ENCODE results near the gene EDIL3. TPM values are rescaled to one million over a fixed set of nuclear protein-coding genes. Genes with fewer than 3 reads are reported as not detected.

EDIL3 gene
- total and polyA plus RNA-seq, 2 donors (not counting 1 experiment from before 2014, with no cell fraction given) = not detected

DNA sequence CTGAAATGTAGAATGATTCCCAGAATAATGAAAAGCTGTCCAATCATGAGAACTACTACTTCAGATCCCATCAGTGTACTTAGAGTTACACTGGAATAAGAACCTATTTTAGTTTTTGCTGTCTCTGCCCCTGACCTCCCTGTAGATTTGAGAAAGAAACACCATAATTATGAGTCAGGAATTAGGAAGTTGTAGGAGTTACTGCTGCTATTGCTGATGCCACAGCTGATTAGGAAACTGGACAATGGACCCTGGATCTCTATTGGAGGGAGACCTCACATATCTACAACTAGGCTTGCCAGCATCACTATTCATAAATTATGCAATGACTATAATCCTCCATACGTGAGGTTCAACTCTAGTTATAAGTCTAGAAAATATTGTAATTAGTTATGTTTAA, 48.8 kb upstream of the EDIL3 start:
- TF ChIP-seq, protein P1, sequence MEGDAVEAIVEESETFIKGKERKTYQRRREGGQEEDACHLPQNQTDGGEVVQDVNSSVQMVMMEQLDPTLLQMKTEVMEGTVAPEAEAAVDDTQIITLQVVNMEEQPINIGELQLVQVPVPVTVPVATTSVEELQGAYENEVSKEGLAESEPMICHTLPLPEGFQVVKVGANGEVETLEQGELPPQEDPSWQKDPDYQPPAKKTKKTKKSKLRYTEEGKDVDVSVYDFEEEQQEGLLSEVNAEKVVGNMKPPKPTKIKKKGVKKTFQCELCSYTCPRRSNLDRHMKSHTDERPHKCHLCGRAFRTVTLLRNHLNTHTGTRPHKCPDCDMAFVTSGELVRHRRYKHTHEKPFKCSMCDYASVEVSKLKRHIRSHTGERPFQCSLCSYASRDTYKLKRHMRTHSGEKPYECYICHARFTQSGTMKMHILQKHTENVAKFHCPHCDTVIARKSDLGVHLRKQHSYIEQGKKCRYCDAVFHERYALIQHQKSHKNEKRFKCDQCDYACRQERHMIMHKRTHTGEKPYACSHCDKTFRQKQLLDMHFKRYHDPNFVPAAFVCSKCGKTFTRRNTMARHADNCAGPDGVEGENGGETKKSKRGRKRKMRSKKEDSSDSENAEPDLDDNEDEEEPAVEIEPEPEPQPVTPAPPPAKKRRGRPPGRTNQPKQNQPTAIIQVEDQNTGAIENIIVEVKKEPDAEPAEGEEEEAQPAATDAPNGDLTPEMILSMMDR (IDR thresholded peaks at IDR 0.05) = no peak
- no peak for TF ChIP-seq EZH2 (IDR thresholded peaks at IDR 0.05; ENCODE audit: borderline replicate concordance, insufficient read depth, low read depth, low read length, poor library complexity, severe bottlenecking)
- H3K4me3 Mint-ChIP-seq = no peak overlapping the region
- intact Hi-C loops (cut with micrococcal nuclease) = no loop called here
- DNase-seq (no peak), ATAC-seq (ENCODE audit: low read depth) (no peak)
- Histone ChIP-seq H2AFZ (ENCODE audit: insufficient read depth, low read depth, low read length, poor library complexity, severe bottlenecking) (no peak overlapping the region), H4K20me1 (ENCODE audit: control insufficient read depth, insufficient read depth, low read length, poor library complexity, severe bottlenecking) (no peaks in the 10 kb centered on the region), H3K4me2 (replicated peaks; ENCODE audit: low read depth, low read length, poor library complexity, severe bottlenecking) (no peak overlapping the region), H3K79me2 (ENCODE audit: control insufficient read depth, insufficient read depth, low read length) (no peaks in the 10 kb centered on the region), H3K9ac (ENCODE audit: low read length) (no peak overlapping the region), H3K36me3 (replicated peaks in 1 of 2; ENCODE audit: control extremely low read depth in 1 of 2, control insufficient read depth in 1 of 2, extremely low read depth in 1 of 2, insufficient read depth in 2 of 2, low read length in 1 of 2) (no peaks in the 10 kb centered on the region), H3K4me3 (ENCODE audit: control extremely low read depth in 1 of 5, extremely low read depth in 1 of 5, insufficient read depth in 1 of 5, low read depth in 2 of 5, low read length in 4 of 5) (no peak overlapping the region), H3K9me3 (ENCODE audit: control extremely low read depth in 1 of 3, control insufficient read depth in 2 of 3, insufficient read depth in 1 of 3, low read length in 2 of 3) (peaks cover 0 to 6% (median 0%) of the 10 kb centered on the region in 3 donors), H3K27me3 (replicated peaks in 1 of 4; ENCODE audit: control extremely low read depth in 1 of 4, control insufficient read depth in 3 of 4, insufficient read depth in 4 of 4, low read length in 3 of 4) (no peaks in the 10 kb centered on the region), H3K4me1 (ENCODE audit: control insufficient read depth in 2 of 2, insufficient read depth in 2 of 2, low read length in 2 of 2) (no peaks in the 10 kb centered on the region), H3K27ac (ENCODE audit: low read length in 2 of 2) (no peak overlapping the region)
- POLR2A ChIA-PET = no interaction called here
- no peaks in the 10 kb centered on the region for H3K27me3 Mint-ChIP-seq
- H3K4me1 Mint-ChIP-seq = no peaks in the 10 kb centered on the region
- no peak overlapping the region for H3K27ac Mint-ChIP-seq
- H3K9me3 Mint-ChIP-seq (ENCODE audit: insufficient read depth) = no peaks in the 10 kb centered on the region
- CTCF ChIA-PET = no interaction called here
- no CpG with 5 or more reads among the region's 1 CpG for WGBS (ENCODE audit: insufficient coverage)

DNA sequence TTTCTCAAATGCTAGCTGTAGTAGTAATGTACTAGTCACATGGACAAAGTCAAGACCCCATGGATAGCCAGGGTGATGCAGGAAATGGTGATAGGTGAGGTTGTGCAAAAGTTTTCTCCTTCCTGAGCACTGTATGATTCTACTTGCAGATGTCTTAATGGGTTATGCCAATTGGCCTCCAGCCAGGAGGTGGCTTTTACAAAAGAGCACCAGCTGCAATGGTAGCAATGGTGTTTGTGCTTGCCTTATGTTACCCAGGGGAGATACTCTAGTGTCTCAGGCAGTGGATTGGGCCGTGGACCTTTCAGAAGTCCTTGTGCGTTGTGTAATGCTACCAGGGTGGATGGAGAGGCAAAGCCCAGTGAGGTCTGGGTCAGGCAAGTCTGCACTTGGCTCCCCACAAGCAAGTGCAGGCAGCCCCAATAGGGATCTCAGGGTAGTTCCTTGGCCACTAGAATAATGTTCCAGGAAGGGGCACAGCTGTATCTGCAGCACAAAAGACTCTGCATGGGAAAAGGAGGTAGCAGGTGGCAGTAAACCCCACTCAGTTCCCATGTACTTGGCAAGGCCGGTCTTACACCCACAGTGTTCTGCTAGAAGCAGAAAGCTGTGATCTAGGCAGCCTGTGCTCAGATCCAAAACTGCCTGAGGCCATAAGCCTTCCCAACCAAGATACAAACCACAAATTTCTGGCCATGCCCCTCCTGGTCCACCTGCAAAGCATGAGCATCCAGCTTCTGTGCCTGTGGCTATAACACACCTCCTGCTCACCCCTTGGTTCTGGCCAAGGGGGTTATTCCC, 46.4 kb upstream of the EDIL3 start:
- 79% methylated on average over 3 of the region's 3 CpGs for WGBS (ENCODE audit: insufficient coverage)
- Histone ChIP-seq H3K27me3 (replicated peaks in 1 of 4; ENCODE audit: control extremely low read depth in 1 of 4, control insufficient read depth in 3 of 4, insufficient read depth in 4 of 4, low read length in 3 of 4) (no peaks in the 10 kb centered on the region), H3K9me3 (ENCODE audit: control extremely low read depth in 1 of 3, control insufficient read depth in 2 of 3, insufficient read depth in 1 of 3, low read length in 2 of 3) (peaks cover 0 to 6% (median 0%) of the 10 kb centered on the region in 3 donors), H4K20me1 (ENCODE audit: control insufficient read depth, insufficient read depth, low read length, poor library complexity, severe bottlenecking) (no peaks in the 10 kb centered on the region), H3K79me2 (ENCODE audit: control insufficient read depth, insufficient read depth, low read length) (no peaks in the 10 kb centered on the region), H2AFZ (ENCODE audit: insufficient read depth, low read depth, low read length, poor library complexity, severe bottlenecking) (no peak overlapping the region), H3K36me3 (replicated peaks in 1 of 2; ENCODE audit: control extremely low read depth in 1 of 2, control insufficient read depth in 1 of 2, extremely low read depth in 1 of 2, insufficient read depth in 2 of 2, low read length in 1 of 2) (no peaks in the 10 kb centered on the region), H3K4me2 (replicated peaks; ENCODE audit: low read depth, low read length, poor library complexity, severe bottlenecking) (no peak overlapping the region), H3K27ac (ENCODE audit: low read length in 2 of 2) (no peak overlapping the region), H3K4me1 (ENCODE audit: control insufficient read depth in 2 of 2, insufficient read depth in 2 of 2, low read length in 2 of 2) (no peaks in the 10 kb centered on the region), H3K9ac (ENCODE audit: low read length) (no peak overlapping the region), H3K4me3 (ENCODE audit: control extremely low read depth in 1 of 5, extremely low read depth in 1 of 5, insufficient read depth in 1 of 5, low read depth in 2 of 5, low read length in 4 of 5) (no peak overlapping the region)
- TF ChIP-seq EZH2 (IDR thresholded peaks at IDR 0.05; ENCODE audit: borderline replicate concordance, insufficient read depth, low read depth, low read length, poor library complexity, severe bottlenecking) = no peak
- TF ChIP-seq, protein P1 (IDR thresholded peaks at IDR 0.05) = no peak
- Mint-ChIP-seq H3K27me3 (no peaks in the 10 kb centered on the region), H3K27ac (no peak overlapping the region), H3K4me3 (no peak overlapping the region), H3K4me1 (no peaks in the 10 kb centered on the region), H3K9me3 (ENCODE audit: insufficient read depth) (peaks cover 7% of the 10 kb centered on the region)
- intact Hi-C loops (cut with micrococcal nuclease) = no loop called here
- ChIA-PET CTCF (no interaction called here), POLR2A (no interaction called here)
- DNase-seq (no peak), ATAC-seq (ENCODE audit: low read depth) (no peak)

Measured in B cell (primary cell).